IPS-20b (cell line): ENCODE measurements around the gene MAGOH.

Experiments used
- H3K27ac ChIP-seq: one replicate; pipeline ENCODE4 v1.5.1; 2013; ENCODE audit warnings: low read length
- H3K27me3 ChIP-seq: 2 replicates; pipeline ENCODE4 v1.6.1; 2013; ENCODE audit warnings: mild to moderate bottlenecking, low read length, inconsistent platforms; ENCODE audit not compliant: insufficient read depth
- H3K36me3 ChIP-seq: 2 replicates; pipeline ENCODE4 v1.6.1; 2013; ENCODE audit warnings: low read depth, mild to moderate bottlenecking, inconsistent platforms, low read length, moderate library complexity; ENCODE audit not compliant: insufficient read depth
- H3K4me1 ChIP-seq: 2 replicates; pipeline ENCODE4 v1.6.1; 2013; ENCODE audit warnings: mild to moderate bottlenecking, control low read depth, inconsistent platforms, low read length, moderate library complexity; ENCODE audit not compliant: insufficient read depth
- H3K4me3 ChIP-seq: 2 replicates; pipeline ENCODE4 v1.5.1; 2013; ENCODE audit warnings: mild to moderate bottlenecking, low read length, inconsistent platforms
- H3K9ac ChIP-seq: 2 replicates; pipeline ENCODE4 v1.6.1; 2013; ENCODE audit warnings: low read depth, mild to moderate bottlenecking, inconsistent platforms, low read length, moderate library complexity
- H3K9me3 ChIP-seq: 2 replicates; pipeline ENCODE4 v1.6.1; 2013; ENCODE audit warnings: mild to moderate bottlenecking, low read depth, low read length, inconsistent platforms; ENCODE audit not compliant: insufficient read depth

MAGOH gene

DNA sequence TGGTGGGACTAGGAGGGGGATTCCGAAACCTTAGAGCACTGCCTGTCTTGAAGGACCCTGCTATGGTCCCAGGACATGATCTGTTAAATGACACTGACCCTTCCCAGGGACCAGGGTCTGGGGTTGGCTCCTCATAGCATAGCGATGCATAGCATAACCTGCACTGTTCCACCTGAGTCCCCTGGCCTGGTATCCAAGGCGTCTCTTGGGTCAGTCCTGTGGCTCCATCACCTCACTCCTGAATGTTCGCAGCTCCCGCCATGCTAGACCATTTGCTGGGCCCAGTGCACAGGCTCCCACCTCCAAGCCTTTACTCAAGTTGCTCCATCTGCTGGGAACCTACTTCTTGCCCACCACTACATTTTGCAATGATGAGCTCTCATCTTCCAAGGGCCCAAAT, 39.0 kb upstream of the MAGOH start:
- H3K27ac ChIP-seq: no peak overlapping the region
- H3K36me3 ChIP-seq: peaks cover 83% of the 10 kb centered on the region
- no peaks in the 10 kb centered on the region for H3K9me3 ChIP-seq
- no peak overlapping the region for H3K4me3 ChIP-seq
- no peaks in the 10 kb centered on the region for H3K27me3 ChIP-seq
- H3K9ac ChIP-seq: no peak overlapping the region
- H3K4me1 ChIP-seq: no peaks in the 10 kb centered on the region

DNA sequence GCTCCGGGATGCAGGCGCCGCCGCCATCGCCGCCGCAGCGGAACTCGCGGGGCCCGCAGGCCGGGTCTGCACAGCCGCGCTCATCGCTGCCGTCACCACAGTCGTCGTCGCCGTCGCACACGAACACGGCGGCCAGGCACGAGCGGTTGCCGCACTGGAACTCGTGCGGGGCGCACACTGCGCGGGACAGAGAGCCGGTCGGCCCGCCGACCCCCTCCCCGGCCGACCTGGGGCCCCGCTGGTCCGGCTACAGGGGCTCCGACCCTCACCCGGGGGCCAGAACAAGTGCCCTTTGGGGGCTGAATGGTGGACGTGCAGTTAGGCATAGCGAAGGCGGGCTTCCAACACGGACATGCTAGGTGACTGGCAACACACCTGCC, 38.6 kb upstream of the MAGOH start:
- Histone ChIP-seq H3K27me3 (no peaks in the 10 kb centered on the region), H3K4me3 (no peak overlapping the region), H3K27ac (no peak overlapping the region), H3K9me3 (no peaks in the 10 kb centered on the region), H3K9ac (no peak overlapping the region), H3K4me1 (no peaks in the 10 kb centered on the region), H3K36me3 (peaks cover 82% of the 10 kb centered on the region)

DNA sequence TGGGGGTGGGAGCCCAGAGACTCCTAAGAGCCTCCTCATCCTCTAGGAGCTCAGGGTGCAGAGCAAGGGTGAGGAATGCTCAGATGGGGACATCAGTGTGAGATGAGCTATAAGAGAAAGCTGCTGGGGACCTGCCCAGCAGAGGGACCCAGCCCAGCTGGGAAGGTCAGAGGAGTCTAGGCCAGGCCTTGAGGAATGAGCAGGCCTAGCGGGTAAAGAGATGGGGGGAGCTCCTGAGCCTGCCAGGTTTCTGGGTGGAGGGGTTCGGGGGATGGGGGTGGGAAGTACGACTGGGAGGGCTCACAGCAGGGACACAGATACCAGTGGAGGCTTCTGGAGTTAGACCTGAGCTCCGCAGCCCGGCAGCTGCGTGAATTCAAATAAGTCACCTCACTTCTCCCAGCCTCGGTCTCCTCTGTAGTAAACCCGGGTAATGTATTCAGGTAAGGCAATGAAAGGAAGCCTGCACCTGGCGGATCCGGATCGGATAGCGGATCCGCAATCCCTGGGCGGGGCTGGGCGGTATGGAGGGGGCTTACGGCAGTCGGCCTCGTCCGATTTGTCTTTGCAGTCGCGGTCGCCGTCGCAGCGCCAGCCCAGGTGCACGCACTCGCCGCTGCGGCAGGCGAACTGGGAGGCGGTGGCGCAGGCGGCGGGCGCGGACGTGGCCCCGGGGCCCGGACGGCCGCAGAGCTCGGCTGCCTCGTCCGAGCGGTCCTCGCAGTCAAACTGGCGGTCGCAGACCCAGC, 38.0 kb upstream of the MAGOH start:
- Histone ChIP-seq H3K27ac (no peak overlapping the region), H3K4me3 (no peak overlapping the region), H3K36me3 (peaks cover 82% of the 10 kb centered on the region), H3K9ac (no peak overlapping the region), H3K9me3 (no peaks in the 10 kb centered on the region), H3K27me3 (no peaks in the 10 kb centered on the region), H3K4me1 (no peaks in the 10 kb centered on the region)

DNA sequence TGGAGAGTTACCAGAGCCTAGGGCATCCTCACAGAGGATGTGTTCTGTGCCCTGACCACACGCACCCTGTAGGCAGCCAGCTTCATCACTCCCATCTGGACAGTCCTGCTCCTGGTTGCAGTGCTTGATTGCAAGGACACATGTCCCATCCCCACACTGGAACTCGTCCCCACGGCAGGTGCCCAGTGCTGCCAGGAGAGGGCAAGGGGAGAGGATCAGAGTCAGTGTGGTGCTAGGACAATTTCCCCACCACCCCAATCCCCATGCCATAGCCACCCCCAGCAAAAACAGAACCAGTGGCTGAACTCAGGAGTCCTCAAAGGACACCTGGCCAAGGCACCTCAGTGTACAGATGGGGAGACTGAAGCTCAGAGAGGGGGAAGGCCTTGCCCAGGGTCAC, 37.2 kb upstream of the MAGOH start:
- Histone ChIP-seq H3K4me1 (no peaks in the 10 kb centered on the region), H3K27me3 (no peaks in the 10 kb centered on the region), H3K36me3 (peaks cover 82% of the 10 kb centered on the region), H3K27ac (no peak overlapping the region), H3K9me3 (no peaks in the 10 kb centered on the region), H3K4me3 (no peak overlapping the region), H3K9ac (no peak overlapping the region)

DNA sequence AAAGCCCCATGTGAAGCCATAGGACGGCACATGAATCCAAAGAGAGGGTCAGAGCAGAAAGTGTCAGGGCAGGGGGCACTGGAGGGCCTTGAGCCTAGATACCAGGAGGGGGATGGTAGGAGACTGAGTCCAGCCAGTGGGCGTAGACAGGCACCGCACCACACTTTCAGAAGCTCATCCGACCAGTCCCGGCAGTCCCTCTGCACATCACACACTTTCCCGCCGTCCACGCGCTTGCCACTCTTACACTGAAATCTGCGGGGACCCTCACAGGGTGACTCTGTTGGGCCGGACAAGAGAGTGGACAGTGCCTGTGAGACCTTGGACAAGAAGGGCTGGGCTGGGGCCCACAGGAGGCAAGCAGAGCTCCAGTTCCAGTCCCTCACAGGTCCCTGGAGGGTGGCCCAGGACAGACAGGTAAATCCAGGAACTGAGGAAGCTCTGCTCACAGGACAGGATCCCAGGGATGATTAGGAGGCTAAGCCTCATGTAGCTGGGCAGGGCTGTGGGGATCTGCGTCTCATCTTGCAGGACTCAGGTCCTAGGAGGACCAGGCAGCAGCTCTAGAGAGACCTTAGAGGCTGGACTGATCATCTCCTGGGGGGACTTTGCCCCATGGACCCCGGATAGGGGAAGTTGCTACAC, 36.3 kb upstream of the MAGOH start:
- no peak overlapping the region for H3K9ac ChIP-seq
- no peak overlapping the region for H3K27ac ChIP-seq
- no peaks in the 10 kb centered on the region for H3K9me3 ChIP-seq
- no peak overlapping the region for H3K4me3 ChIP-seq
- no peaks in the 10 kb centered on the region for H3K27me3 ChIP-seq
- no peaks in the 10 kb centered on the region for H3K4me1 ChIP-seq
- peaks cover 82% of the 10 kb centered on the region for H3K36me3 ChIP-seq

DNA sequence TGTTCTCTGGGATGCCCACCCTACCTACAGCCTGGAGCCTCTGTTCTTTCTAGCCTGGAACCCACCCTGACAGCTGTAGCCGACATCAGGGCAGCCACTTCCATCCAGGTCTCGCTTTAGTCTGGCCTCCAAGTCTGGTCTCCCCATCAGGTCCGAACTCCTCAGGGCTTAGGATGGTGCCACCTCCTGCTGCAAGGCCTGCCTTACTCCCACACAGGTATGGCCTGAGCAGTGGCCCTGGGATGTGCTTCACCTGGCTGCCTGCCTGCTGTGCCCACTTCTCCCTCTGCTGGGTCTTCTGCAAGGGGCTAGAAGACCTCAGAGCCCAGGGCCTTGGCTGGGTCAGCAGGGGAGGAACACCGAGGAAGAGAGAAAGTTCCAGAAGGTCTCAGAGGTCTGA, 35.7 kb upstream of the MAGOH start:
- Histone ChIP-seq H3K4me1 (no peaks in the 10 kb centered on the region), H3K9me3 (no peaks in the 10 kb centered on the region), H3K36me3 (peaks cover 81% of the 10 kb centered on the region), H3K27me3 (no peaks in the 10 kb centered on the region), H3K4me3 (no peak overlapping the region), H3K9ac (no peak overlapping the region), H3K27ac (no peak overlapping the region)

DNA sequence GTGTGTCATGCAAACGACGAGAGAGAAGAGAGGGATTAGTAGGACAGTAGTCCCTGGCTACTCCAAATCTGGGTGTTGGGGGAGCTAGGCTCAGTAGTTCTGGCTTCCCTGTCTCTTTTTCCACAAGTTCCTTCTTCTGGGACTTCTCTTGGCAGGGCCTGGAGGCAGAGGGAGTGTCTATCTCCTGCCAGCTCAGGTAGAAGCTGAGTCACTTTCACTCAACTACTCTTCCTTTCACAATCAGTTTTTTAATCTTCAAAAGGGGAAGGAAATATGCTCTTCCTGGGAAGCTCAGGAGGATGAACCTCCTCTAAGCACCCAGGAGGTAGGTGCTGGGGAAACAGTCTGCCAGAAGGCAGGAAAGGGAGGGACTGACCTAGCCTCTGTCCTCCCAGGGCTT, 35.2 kb upstream of the MAGOH start:
- no peak overlapping the region for H3K27ac ChIP-seq

DNA sequence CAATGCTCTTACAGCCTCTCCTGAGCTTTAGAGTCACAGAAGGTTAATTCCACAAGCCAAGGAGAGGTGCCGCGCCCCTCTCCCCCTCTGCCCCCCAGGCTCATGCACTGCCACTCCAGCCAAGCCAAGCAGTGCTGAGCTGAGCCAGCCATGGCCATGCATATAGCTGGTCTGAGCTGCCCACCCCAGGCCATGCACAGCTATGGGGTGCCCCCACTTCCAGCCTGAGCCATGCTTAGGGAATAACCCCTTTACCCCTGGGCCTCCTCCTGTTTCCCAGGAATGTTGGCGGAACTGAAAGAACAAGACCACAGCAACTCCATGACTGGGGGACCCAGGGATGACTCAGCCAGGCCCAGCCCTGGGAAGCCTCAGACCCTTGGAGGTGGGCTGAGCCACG, 34.0 kb upstream of the MAGOH start:
- H3K4me3 ChIP-seq: no peak overlapping the region
- H3K27ac ChIP-seq: no peak overlapping the region
- H3K36me3 ChIP-seq: peaks cover 87% of the 10 kb centered on the region
- H3K27me3 ChIP-seq: no peaks in the 10 kb centered on the region
- H3K4me1 ChIP-seq: no peaks in the 10 kb centered on the region
- no peaks in the 10 kb centered on the region for H3K9me3 ChIP-seq
- H3K9ac ChIP-seq: no peak overlapping the region

More for the DNA sequence above, 35.2 kb upstream of the MAGOH start:
- no peak overlapping the region for H3K9ac ChIP-seq
- H3K4me3 ChIP-seq: no peak overlapping the region
- peaks cover 85% of the 10 kb centered on the region for H3K36me3 ChIP-seq
- no peaks in the 10 kb centered on the region for H3K4me1 ChIP-seq
- H3K27me3 ChIP-seq: no peaks in the 10 kb centered on the region
- no peaks in the 10 kb centered on the region for H3K9me3 ChIP-seq

DNA sequence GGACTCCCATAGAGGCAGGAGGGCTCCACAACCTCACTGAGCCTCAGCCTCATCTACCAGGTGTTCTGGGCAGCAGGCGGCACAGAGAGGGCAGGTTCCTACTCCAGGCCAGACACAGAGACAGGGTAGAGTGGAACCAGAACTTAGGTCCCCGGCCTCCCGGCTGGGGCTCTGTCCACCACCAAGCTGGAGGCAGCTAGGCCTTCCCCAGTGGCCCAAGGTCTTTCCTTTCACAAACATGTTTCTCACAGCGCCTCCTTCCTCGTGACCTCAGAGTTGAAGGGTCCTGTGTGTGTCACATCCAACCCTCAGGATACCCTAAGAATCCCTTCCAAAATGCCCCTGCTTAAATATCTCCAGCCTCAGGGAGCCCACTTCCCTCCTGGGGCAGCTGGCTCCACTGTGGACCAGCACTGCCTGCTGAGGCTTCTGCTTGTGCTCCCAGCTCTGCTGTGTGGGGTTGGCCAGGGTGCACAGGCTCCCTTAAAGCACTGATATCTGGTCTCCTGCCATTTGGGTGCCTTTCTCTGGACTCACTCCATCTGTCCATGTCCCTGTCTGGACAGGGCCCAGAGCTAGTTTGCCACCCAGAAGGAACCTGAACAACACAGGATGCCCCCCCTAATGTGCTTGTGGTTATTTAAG, 33.2 kb upstream of the MAGOH start:
- H3K27me3 ChIP-seq: no peaks in the 10 kb centered on the region
- no peak overlapping the region for H3K9ac ChIP-seq
- no peaks in the 10 kb centered on the region for H3K9me3 ChIP-seq
- H3K27ac ChIP-seq: no peak overlapping the region
- peaks cover 87% of the 10 kb centered on the region for H3K36me3 ChIP-seq
- no peak overlapping the region for H3K4me3 ChIP-seq
- no peaks in the 10 kb centered on the region for H3K4me1 ChIP-seq

DNA sequence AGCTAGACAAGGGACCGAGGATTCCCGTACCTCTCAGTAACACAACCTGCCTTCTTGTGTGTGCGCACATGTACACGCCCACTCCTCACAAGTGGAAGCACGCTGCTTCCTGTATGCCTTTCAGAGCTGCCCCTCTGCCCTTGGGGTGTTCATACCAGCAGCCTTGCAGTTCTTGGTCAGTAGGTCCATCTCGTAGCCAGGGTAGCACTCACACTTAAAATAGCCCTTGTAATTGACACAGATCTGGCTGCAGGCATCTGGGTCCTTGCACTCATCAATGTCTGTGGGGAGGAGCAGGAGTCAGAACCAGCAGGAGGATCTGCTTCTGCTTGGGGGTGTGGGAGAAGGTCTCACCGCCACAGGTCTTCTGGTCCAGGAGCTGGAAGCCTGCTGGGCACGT, 32.6 kb upstream of the MAGOH start:
- H3K36me3 ChIP-seq: peaks cover 90% of the 10 kb centered on the region
- no peak overlapping the region for H3K9ac ChIP-seq
- no peaks in the 10 kb centered on the region for H3K9me3 ChIP-seq
- H3K4me3 ChIP-seq: no peak overlapping the region
- H3K27ac ChIP-seq: no peak overlapping the region
- no peaks in the 10 kb centered on the region for H3K4me1 ChIP-seq
- no peaks in the 10 kb centered on the region for H3K27me3 ChIP-seq

DNA sequence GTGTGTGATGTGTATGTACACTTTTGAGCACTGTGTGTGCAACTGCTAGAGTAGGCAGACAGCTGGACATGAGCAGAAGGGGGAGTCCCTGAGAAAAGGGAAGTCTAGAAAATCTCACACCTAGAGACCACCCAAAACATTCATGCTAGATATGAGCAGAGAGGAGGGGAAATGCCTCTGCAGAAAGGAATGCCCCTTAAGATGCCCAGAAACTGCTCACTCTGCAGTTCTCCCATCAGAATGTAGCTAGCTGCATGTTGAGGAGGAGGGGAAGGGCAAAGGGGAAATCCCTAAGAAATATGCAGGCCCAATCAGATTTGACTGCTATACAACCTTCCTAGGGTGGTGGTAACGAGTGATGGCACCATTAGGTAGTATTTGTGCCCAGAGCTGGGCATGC, 31.8 kb upstream of the MAGOH start:
- H3K4me1 ChIP-seq: no peaks in the 10 kb centered on the region
- no peak overlapping the region for H3K9ac ChIP-seq
- H3K4me3 ChIP-seq: no peak overlapping the region
- H3K27ac ChIP-seq: no peak overlapping the region
- no peaks in the 10 kb centered on the region for H3K27me3 ChIP-seq
- H3K9me3 ChIP-seq: no peaks in the 10 kb centered on the region
- H3K36me3 ChIP-seq: peaks cover 90% of the 10 kb centered on the region

DNA sequence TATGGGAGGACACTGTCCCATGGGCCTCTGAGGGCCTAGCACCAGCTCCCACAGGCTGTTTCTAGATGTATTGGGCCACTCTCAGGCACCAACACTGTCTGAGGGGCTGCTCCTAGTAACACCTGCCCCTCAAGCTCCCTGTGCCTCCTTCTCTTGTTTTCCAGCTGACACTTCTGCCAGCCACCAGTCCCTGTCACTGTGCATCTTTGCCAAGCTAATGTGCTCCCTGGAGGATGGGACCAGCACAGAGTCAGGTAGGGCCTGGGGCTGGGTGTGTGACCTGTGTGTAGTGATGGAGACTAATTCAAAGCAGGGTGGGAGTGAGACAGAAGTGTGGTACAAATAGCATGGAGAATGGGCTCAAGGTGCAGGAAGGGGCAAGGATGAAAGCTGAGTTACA, 29.4 kb upstream of the MAGOH start:
- H3K9ac ChIP-seq: no peak overlapping the region
- H3K36me3 ChIP-seq: peaks cover 90% of the 10 kb centered on the region
- no peaks in the 10 kb centered on the region for H3K9me3 ChIP-seq
- H3K27ac ChIP-seq: no peak overlapping the region
- H3K4me1 ChIP-seq: no peaks in the 10 kb centered on the region
- H3K4me3 ChIP-seq: no peak overlapping the region
- H3K27me3 ChIP-seq: no peaks in the 10 kb centered on the region
